ENCODE results near the gene TNFAIP8L2. TPM values are rescaled to one million over a fixed set of nuclear protein-coding genes. Genes with fewer than 3 reads are reported as not detected.

The TNFAIP8L2 gene
- polyA plus RNA-seq, 1 donor from 2014 or later, result not detected

- Histone ChIP-seq H3K4me3 (ENCODE audit: low read length) (no peak overlapping the region), H3F3A (ENCODE audit: insufficient read depth, low read length, poor library complexity, severe bottlenecking) (no peaks in the 10 kb centered on the region), H3K9ac (ENCODE audit: low read length) (no peak overlapping the region), H3K9me2 (ENCODE audit: insufficient read depth, low read length) (no peaks in the 10 kb centered on the region), H3K27me3 (ENCODE audit: insufficient read depth, low read depth, low read length) (no peaks in the 10 kb centered on the region), H3K79me2 (replicated peaks; ENCODE audit: insufficient read depth, low read length) (no peaks in the 10 kb centered on the region), H4K20me1 (ENCODE audit: insufficient read depth) (no peaks in the 10 kb centered on the region), H3K4me2 (ENCODE audit: low read length) (no peak overlapping the region), H2AFZ (ENCODE audit: low read depth, low read length) (no peak overlapping the region), H3K27ac (ENCODE audit: low read length) (no peak overlapping the region), H3K9me3 (ENCODE audit: low read length) (no peaks in the 10 kb centered on the region), H3K36me3 (ENCODE audit: insufficient read depth, low read length) (peaks cover 6% of the 10 kb centered on the region)
- TF ChIP-seq EZH2 (IDR thresholded peaks at IDR 0.05; ENCODE audit: borderline replicate concordance, insufficient read depth, low read length, poor library complexity, severe bottlenecking) (no peak), MXI1 (conservative IDR thresholded peaks at IDR 0.05; ENCODE audit: poor library complexity, severe bottlenecking) (peak; percentile 33)
These were observed 25.4 kb upstream of the TNFAIP8L2 start for GRCh38 chr1:151130987-151131586.

GRCh38 chr1:151131701-151132334 lies 24.6 kb upstream of the TNFAIP8L2 start:
- Histone ChIP-seq H3K9ac (ENCODE audit: low read length) (no peak overlapping the region), H3K79me2 (replicated peaks; ENCODE audit: insufficient read depth, low read length) (no peaks in the 10 kb centered on the region)

More at GRCh38 chr1:151131701-151132334, 24.6 kb upstream of the TNFAIP8L2 start:
- H2AFZ ChIP-seq (ENCODE audit: low read depth, low read length), result no peak overlapping the region
- H3K36me3 ChIP-seq (ENCODE audit: insufficient read depth, low read length), result peaks cover 6% of the 10 kb centered on the region
- H3K27me3 ChIP-seq (ENCODE audit: insufficient read depth, low read depth, low read length), result no peaks in the 10 kb centered on the region
- TF ChIP-seq POLR2AphosphoS5 (IDR thresholded peaks at IDR 0.05) (no peak), REST (IDR thresholded peaks at IDR 0.05; ENCODE audit: borderline replicate concordance) (no peak), RAD21 (conservative IDR thresholded peaks at IDR 0.05) (no peak), EZH2 (IDR thresholded peaks at IDR 0.05; ENCODE audit: borderline replicate concordance, insufficient read depth, low read length, poor library complexity, severe bottlenecking) (no peak), EP300 (conservative IDR thresholded peaks at IDR 0.05; ENCODE audit: poor library complexity, severe bottlenecking) (no peak), CTCF (IDR thresholded peaks at IDR 0.05; ENCODE audit: poor library complexity, severe bottlenecking) (no peak), SMC3 (conservative IDR thresholded peaks at IDR 0.05; ENCODE audit: poor library complexity) (no peak), TAF1 (IDR thresholded peaks at IDR 0.05; ENCODE audit: low read depth) (no peak), MXI1 (conservative IDR thresholded peaks at IDR 0.05; ENCODE audit: poor library complexity, severe bottlenecking) (no peak)
- H3K9me3 ChIP-seq (ENCODE audit: low read length), result no peaks in the 10 kb centered on the region
- H3K4me2 ChIP-seq (ENCODE audit: low read length), result no peak overlapping the region
- H3F3A ChIP-seq (ENCODE audit: insufficient read depth, low read length, poor library complexity, severe bottlenecking), result no peaks in the 10 kb centered on the region
- no peaks in the 10 kb centered on the region for H4K20me1 ChIP-seq (ENCODE audit: insufficient read depth)
- no peak overlapping the region for H3K27ac ChIP-seq (ENCODE audit: low read length)
- H3K9me2 ChIP-seq (ENCODE audit: insufficient read depth, low read length), result no peaks in the 10 kb centered on the region
- no peak overlapping the region for H3K4me3 ChIP-seq (ENCODE audit: low read length)

All from neural cell (in vitro differentiated cells).